Tibial artery (tissue), 4 donors: ENCODE data around the gene GRIA4.

ENCODE experiments used
- DNase-seq, 2 donors: peaks; one replicate each; pipeline ENCODE4 v3.0.0-alpha.2; 2019
- H3K27ac ChIP-seq, 2 donors: fragments of 200-600 bp; sonication (generic) in 1 of 2; 1 replicate in 1 of 2; 2 replicates in 1 of 2; pipeline ENCODE4 v1.5.1; 2018 to 2019; ENCODE audit warnings: mild to moderate bottlenecking in 1 of 2
- H3K27me3 ChIP-seq, 2 donors: fragments of 200-600 bp; sonication (generic) in 1 of 2; one replicate each; pipeline versions ENCODE4 v1.5.1 to v1.6.0; 2016 to 2019
- H3K36me3 ChIP-seq, 3 donors: fragments of 200-600 bp; sonication (generic) in 2 of 3; one replicate each; pipeline ENCODE4 v1.5.1; 2016 to 2019; ENCODE audit warnings: mild to moderate bottlenecking in 2 of 3
- H3K4me1 ChIP-seq, 4 donors: fragments of 200-600 bp; sonication (generic) in 2 of 4; 1 replicate in 3 of 4; 2 replicates in 1 of 4; pipeline ENCODE4 v1.5.1; 2016 to 2019
- H3K4me3 ChIP-seq, 2 donors: fragments of 200-600 bp; sonication (generic) in 1 of 2; 1 replicate in 1 of 2; 2 replicates in 1 of 2; pipeline ENCODE4 v1.5.1; 2018 to 2019; ENCODE audit warnings: mild to moderate bottlenecking in 2 of 2
- H3K9me3 ChIP-seq, 3 donors: fragments of 200-600 bp; sonication (generic) in 1 of 3; one replicate each; pipeline ENCODE4 v1.5.1; 2016 to 2019
- CTCF ChIP-seq, 2 experiments: fragments of 200-600 bp in 1 of 2; fragments of 450-650 bp in 1 of 2; IDR thresholded peaks; one replicate each; pipeline ENCODE4 v1.5.1; 2017 to 2019; ENCODE audit warnings: antibody characterized with exemption in 2 of 2, mild to moderate bottlenecking in 1 of 2, moderate library complexity in 1 of 2
- intact Hi-C: fragments of 100-400 bp; cut with DNase I; formaldehyde crosslinking; loops from one replicate; pipeline ENCODE4 v1.15.0; 2023; ENCODE audit warnings: low total_unique reads

Gene GRIA4

GRCh38 chr11:105852403-105852802, 242.5 kb downstream of the GRIA4 start:
- TF ChIP-seq CTCF (IDR thresholded peaks at IDR 0.05): no peak
- Histone ChIP-seq H3K4me1 (no peaks in the 10 kb centered on the region), H3K4me3 (no peak overlapping the region), H3K36me3 (no peaks in the 10 kb centered on the region), H3K27me3 (no peaks in the 10 kb centered on the region), H3K27ac (no peak overlapping the region), H3K9me3 (no peaks in the 10 kb centered on the region)
- intact Hi-C loops: no loop called here
- no peak for DNase-seq

- Histone ChIP-seq H3K4me3 (no peak overlapping the region), H3K27me3 (no peaks in the 10 kb centered on the region), H3K4me1 (no peaks in the 10 kb centered on the region), H3K36me3 (no peaks in the 10 kb centered on the region), H3K9me3 (no peaks in the 10 kb centered on the region), H3K27ac (no peak overlapping the region)
- DNase-seq: no peak
- intact Hi-C loops: no loop called here
- no peak for TF ChIP-seq CTCF (IDR thresholded peaks at IDR 0.05)
These were observed 244.4 kb downstream of the GRIA4 start for GRCh38 chr11:105854269-105854668.

GRCh38 chr11:105856954-105857353, 247.1 kb downstream of the GRIA4 start:
- no peak for TF ChIP-seq CTCF (IDR thresholded peaks at IDR 0.05)
- intact Hi-C loops: no loop called here
- DNase-seq: no peak
- Histone ChIP-seq H3K4me3 (no peak overlapping the region), H3K4me1 (no peaks in the 10 kb centered on the region), H3K9me3 (no peaks in the 10 kb centered on the region), H3K27ac (no peak overlapping the region), H3K36me3 (no peaks in the 10 kb centered on the region), H3K27me3 (no peaks in the 10 kb centered on the region)

- Histone ChIP-seq H3K4me1 (no peaks in the 10 kb centered on the region), H3K4me3 (no peak overlapping the region), H3K27me3 (no peaks in the 10 kb centered on the region), H3K27ac (no peak overlapping the region), H3K9me3 (no peaks in the 10 kb centered on the region), H3K36me3 (no peaks in the 10 kb centered on the region)
- DNase-seq: no peak
- TF ChIP-seq CTCF (IDR thresholded peaks at IDR 0.05): no peak
- intact Hi-C loops: no loop called here
These were observed 247.9 kb downstream of the GRIA4 start for GRCh38 chr11:105857728-105858127.

- no peak for TF ChIP-seq CTCF (IDR thresholded peaks at IDR 0.05)
- H3K27me3 ChIP-seq: no peaks in the 10 kb centered on the region
- H3K36me3 ChIP-seq: no peaks in the 10 kb centered on the region
- no peaks in the 10 kb centered on the region for H3K4me1 ChIP-seq
- H3K9me3 ChIP-seq: no peaks in the 10 kb centered on the region
- H3K27ac ChIP-seq: no peak overlapping the region
- H3K4me3 ChIP-seq: no peak overlapping the region
- intact Hi-C loops: no loop called here
- DNase-seq: no peak
These were observed 249.0 kb downstream of the GRIA4 start for GRCh38 chr11:105858841-105859240.

- H3K4me3 ChIP-seq: no peak overlapping the region
- no peaks in the 10 kb centered on the region for H3K9me3 ChIP-seq
- H3K27me3 ChIP-seq: no peaks in the 10 kb centered on the region
- intact Hi-C loops: no loop called here
- no peak for DNase-seq
- no peaks in the 10 kb centered on the region for H3K4me1 ChIP-seq
- H3K27ac ChIP-seq: no peak overlapping the region
- H3K36me3 ChIP-seq: no peaks in the 10 kb centered on the region
- no peak for TF ChIP-seq CTCF (IDR thresholded peaks at IDR 0.05)
These were observed 250.2 kb downstream of the GRIA4 start for GRCh38 chr11:105860105-105860504.
